MCF 10A (cell line): Measurements from ENCODE around the gene NUBP2. TPM values are rescaled to one million over a fixed set of nuclear protein-coding genes. Genes with fewer than 3 reads are reported as not detected.

Experiments
- BruUV-seq: library from RNA; stranded (reverse); fragments of 400-500 nt; replicated peaks from 2 replicates; lab custom pipeline; 2021; lab: Mats Ljungman, UMichigan
- CTCF ChIA-PET: fragments of 300-600 bp; sonication (Branson Sonifier 250); formaldehyde crosslinking; extraction: SDS; loops from one replicate; lab custom pipeline; 2021; ENCODE audit warnings: antibody characterized with exemption, inconsistent platforms; lab: Yijun Ruan, JAX
- POLR2A ChIA-PET: fragments of 300-600, 350-650 bp; sonication (Branson Sonifier 250); formaldehyde crosslinking; extraction: SDS; loops from one replicate; lab custom pipeline; 2020; ENCODE audit warnings: antibody characterized with exemption, inconsistent platforms; lab: Yijun Ruan, JAX
- DNase-seq: peaks from one replicate; pipeline ENCODE4 v3.0.0-alpha.2; 2018; ENCODE audit not compliant: unreplicated experiment
- H3K27ac Mint-ChIP-seq: one replicate; pipeline ENCODE4 v1.8.0; 2022; ENCODE audit warnings: mild to moderate bottlenecking, low read depth, mixed read lengths; ENCODE audit not compliant: unreplicated experiment
- H3K27me3 Mint-ChIP-seq: one replicate; pipeline ENCODE4 v1.8.0; 2022; ENCODE audit warnings: mixed read lengths; ENCODE audit not compliant: insufficient read depth, unreplicated experiment
- H3K36me3 Mint-ChIP-seq: one replicate; pipeline ENCODE4 v1.8.0; 2022; ENCODE audit warnings: mild to moderate bottlenecking, moderate library complexity, mixed read lengths; ENCODE audit not compliant: insufficient read depth, unreplicated experiment
- H3K4me1 Mint-ChIP-seq: one replicate; pipeline ENCODE4 v1.8.0; 2022; ENCODE audit warnings: mixed read lengths; ENCODE audit not compliant: insufficient read depth, unreplicated experiment
- H3K4me3 Mint-ChIP-seq: one replicate; pipeline ENCODE4 v1.8.0; 2022; ENCODE audit warnings: mild to moderate bottlenecking, moderate library complexity, mixed read lengths; ENCODE audit not compliant: unreplicated experiment
- H3K9me3 Mint-ChIP-seq: one replicate; pipeline ENCODE4 v1.8.0; 2022; ENCODE audit warnings: mixed read lengths; ENCODE audit not compliant: unreplicated experiment
- intact Hi-C: fragments of 100-400 bp; cut with micrococcal nuclease; formaldehyde crosslinking; loops from 2 replicates; pipeline ENCODE4 v1.14.1; 2022
- total RNA-seq: library from RNA; stranded (reverse); gene quantifications from 2 replicates; pipeline ENCODE4 v1.2.3, GENCODE V29; 2022
- TF ChIP-seq, protein P1 (sequence below): fragments of 200-600 bp; IDR thresholded peaks from one replicate; pipeline ENCODE4 v1.8.0; 2022; ENCODE audit warnings: antibody characterized with exemption, mild to moderate bottlenecking; ENCODE audit not compliant: unreplicated experiment

The NUBP2 gene
- total RNA-seq, 1 experiment from 2014 or later, result 71.3 TPM

GRCh38 chr16:1791256-1791942 lies 8.6 kb downstream of the NUBP2 start:
- no peaks in the 10 kb centered on the region for H3K9me3 Mint-ChIP-seq
- H3K36me3 Mint-ChIP-seq, result peaks cover 5% of the 10 kb centered on the region
- no peak for DNase-seq
- no peak overlapping the region for H3K27ac Mint-ChIP-seq
- no peak overlapping the region for H3K4me3 Mint-ChIP-seq
- POLR2A ChIA-PET, result interaction anchor here (2.0 kb wide), 1 partner anchor 9 kb away, joined by 13 read pairs; the partner anchor contains the start of genes NUBP2 and SPSB3
- TF ChIP-seq, protein P1, sequence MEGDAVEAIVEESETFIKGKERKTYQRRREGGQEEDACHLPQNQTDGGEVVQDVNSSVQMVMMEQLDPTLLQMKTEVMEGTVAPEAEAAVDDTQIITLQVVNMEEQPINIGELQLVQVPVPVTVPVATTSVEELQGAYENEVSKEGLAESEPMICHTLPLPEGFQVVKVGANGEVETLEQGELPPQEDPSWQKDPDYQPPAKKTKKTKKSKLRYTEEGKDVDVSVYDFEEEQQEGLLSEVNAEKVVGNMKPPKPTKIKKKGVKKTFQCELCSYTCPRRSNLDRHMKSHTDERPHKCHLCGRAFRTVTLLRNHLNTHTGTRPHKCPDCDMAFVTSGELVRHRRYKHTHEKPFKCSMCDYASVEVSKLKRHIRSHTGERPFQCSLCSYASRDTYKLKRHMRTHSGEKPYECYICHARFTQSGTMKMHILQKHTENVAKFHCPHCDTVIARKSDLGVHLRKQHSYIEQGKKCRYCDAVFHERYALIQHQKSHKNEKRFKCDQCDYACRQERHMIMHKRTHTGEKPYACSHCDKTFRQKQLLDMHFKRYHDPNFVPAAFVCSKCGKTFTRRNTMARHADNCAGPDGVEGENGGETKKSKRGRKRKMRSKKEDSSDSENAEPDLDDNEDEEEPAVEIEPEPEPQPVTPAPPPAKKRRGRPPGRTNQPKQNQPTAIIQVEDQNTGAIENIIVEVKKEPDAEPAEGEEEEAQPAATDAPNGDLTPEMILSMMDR, result no peak
- no TSS peak for BruUV-seq
- H3K27me3 Mint-ChIP-seq, result no peaks in the 10 kb centered on the region
- CTCF ChIA-PET, result no interaction called here
- no peaks in the 10 kb centered on the region for H3K4me1 Mint-ChIP-seq
- intact Hi-C loops, result no loop called here

GRCh38 chr16:1791943-1792812 lies 9.4 kb downstream of the NUBP2 start:
- ChIA-PET CTCF (interaction anchor here (0.5 kb wide), 1 partner anchor 371 kb away, joined by 3 read pairs; no protein-coding TSS in a partner anchor), POLR2A (interaction anchor here (0.6 to 2.0 kb wide), 2 partner anchors 10 kb away, joined by 3 to 13 read pairs; partner anchors contain the start of genes NUBP2 and SPSB3)
- intact Hi-C loops, result no loop called here
- Mint-ChIP-seq H3K36me3 (peaks cover 2% of the 10 kb centered on the region), H3K27ac (no peak overlapping the region), H3K4me3 (no peak overlapping the region), H3K27me3 (no peaks in the 10 kb centered on the region), H3K9me3 (no peaks in the 10 kb centered on the region), H3K4me1 (no peaks in the 10 kb centered on the region)
- no peak for DNase-seq
- no TSS peak for BruUV-seq
- TF ChIP-seq, protein P1, result no peak

DNA sequence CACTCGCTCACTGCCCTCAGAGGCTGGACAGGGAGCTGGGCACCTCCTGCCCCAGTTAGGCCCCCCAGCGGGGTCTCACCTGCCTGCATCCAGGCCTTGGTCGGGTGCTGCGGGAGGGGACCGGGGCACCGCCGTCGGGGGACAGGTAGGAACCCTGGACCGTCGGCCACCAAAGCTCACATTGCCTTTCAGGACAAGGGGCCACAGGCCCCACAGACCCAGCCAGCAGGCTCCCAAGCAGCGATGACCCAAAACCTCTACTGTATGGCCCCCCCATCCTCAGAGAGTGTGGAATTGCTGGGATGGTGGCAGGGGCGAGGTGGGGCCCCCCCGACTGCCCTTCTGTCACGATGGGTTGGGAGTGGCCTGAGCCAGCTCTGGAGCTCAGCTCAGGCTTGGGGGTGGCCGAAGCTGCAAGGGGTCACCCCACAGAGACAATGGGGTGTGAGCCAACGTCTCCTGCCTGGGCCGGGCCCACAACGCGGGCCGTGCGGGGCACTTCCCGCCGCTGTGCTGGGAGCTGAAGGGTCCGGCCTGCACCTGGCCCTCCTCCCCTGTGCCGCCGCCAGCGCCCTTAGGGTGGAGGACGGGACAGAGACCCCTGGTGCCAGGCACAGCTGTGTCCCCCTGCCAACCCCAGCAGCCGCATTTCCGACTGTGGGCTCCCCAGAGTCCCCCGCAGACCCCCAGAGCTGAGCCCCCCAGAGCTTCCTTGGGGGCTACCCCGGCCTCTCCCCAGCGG lies 10.2 kb downstream of the NUBP2 start:
- no peaks in the 10 kb centered on the region for H3K9me3 Mint-ChIP-seq
- H3K36me3 Mint-ChIP-seq, result no peaks in the 10 kb centered on the region
- TF ChIP-seq, protein P1, result no peak
- H3K4me1 Mint-ChIP-seq, result no peaks in the 10 kb centered on the region
- H3K27me3 Mint-ChIP-seq, result no peaks in the 10 kb centered on the region
- no TSS peak for BruUV-seq
- no peak for DNase-seq
- intact Hi-C loops, result no loop called here
- H3K4me3 Mint-ChIP-seq, result no peak overlapping the region
- POLR2A ChIA-PET, result interaction anchor here (0.6 to 1.1 kb wide), 3 partner anchors 9 to 10 kb away, joined by 3 to 6 read pairs (median 3); partner anchors contain the start of genes NUBP2 and SPSB3
- H3K27ac Mint-ChIP-seq, result no peak overlapping the region
- CTCF ChIA-PET, result interaction anchor here (0.5 to 0.6 kb wide), 3 partner anchors 30 to 482 kb away, joined by 3 read pairs; no protein-coding TSS in a partner anchor
